OCI-LY3 (cell line): ENCODE measurements around the gene CDH5.

Experiments
- H2AFZ ChIP-seq: fragments of 200-600, 300-600 bp; shearing (Covaris generic); 2 replicates; pipeline ENCODE4 v1.6.0; 2014; ENCODE audit warnings: antibody characterized with exemption, low read depth, low read length
- H3K27ac ChIP-seq: fragments of 200-600, 300-600 bp; sonication (generic); 2 replicates; pipeline ENCODE4 v1.5.1; 2014; ENCODE audit warnings: mild to moderate bottlenecking, low read length, moderate library complexity, mixed read lengths
- H3K27me3 ChIP-seq: fragments of 200-600, 300-600 bp; sonication (generic); 2 replicates; pipeline ENCODE4 v1.6.1; 2014; ENCODE audit warnings: low read depth, low read length, mixed read lengths
- H3K36me3 ChIP-seq: fragments of 200-600, 300-600 bp; sonication (generic); replicated peaks from 2 replicates; pipeline ENCODE3; 2014; ENCODE audit warnings: low read depth, low read length, mixed read lengths
- H3K4me1 ChIP-seq: fragments of 300-600, 200-600 bp; sonication (generic); 2 replicates; pipeline ENCODE4 v1.6.1; 2014; ENCODE audit warnings: low read length, mixed read lengths
- H3K4me2 ChIP-seq: fragments of 200-600, 300-600 bp; sonication (generic); 2 replicates; pipeline ENCODE4 v1.6.1; 2014; ENCODE audit warnings: low read length, mixed read lengths
- H3K4me3 ChIP-seq: fragments of 300-600, 200-600 bp; sonication (generic); 2 replicates; pipeline ENCODE4 v1.5.1; 2014; ENCODE audit warnings: antibody characterized with exemption, mild to moderate bottlenecking, low read length, moderate library complexity
- H3K79me2 ChIP-seq: fragments of 300-600, 200-600 bp; shearing (Covaris generic); 2 replicates; pipeline ENCODE4 v1.6.1; 2014; ENCODE audit warnings: mild to moderate bottlenecking, low read length, mixed read lengths
- H3K9ac ChIP-seq: fragments of 300-600, 200-600 bp; shearing (Covaris generic); 2 replicates; pipeline ENCODE4 v1.6.0; 2014; ENCODE audit warnings: mild to moderate bottlenecking, low read length, moderate library complexity
- H3K9me3 ChIP-seq: fragments of 200-600, 300-600 bp; shearing (Covaris generic); 2 replicates; pipeline ENCODE4 v1.6.1; 2014; ENCODE audit warnings: low read length, mixed read lengths; ENCODE audit not compliant: insufficient read depth
- H4K20me1 ChIP-seq: fragments of 200-600, 300-600 bp; sonication (generic); 2 replicates; pipeline ENCODE4 v1.6.1; 2016; ENCODE audit warnings: low read length, mixed read lengths; ENCODE audit not compliant: insufficient read depth
- EZH2phosphoT487 ChIP-seq: fragments of 200-600 bp; shearing (Covaris generic); IDR thresholded peaks from 2 replicates; pipeline ENCODE4 v1.6.1; 2018; ENCODE audit warnings: antibody characterized with exemption, mixed run types, low read depth
- TF ChIP-seq, protein P1 (sequence below): fragments of 200-600, 300-600 bp; sonication (generic); IDR thresholded peaks from 2 replicates; pipeline ENCODE4 v1.5.1; 2014; ENCODE audit warnings: antibody characterized with exemption, low read length, low read depth

CDH5 gene

DNA sequence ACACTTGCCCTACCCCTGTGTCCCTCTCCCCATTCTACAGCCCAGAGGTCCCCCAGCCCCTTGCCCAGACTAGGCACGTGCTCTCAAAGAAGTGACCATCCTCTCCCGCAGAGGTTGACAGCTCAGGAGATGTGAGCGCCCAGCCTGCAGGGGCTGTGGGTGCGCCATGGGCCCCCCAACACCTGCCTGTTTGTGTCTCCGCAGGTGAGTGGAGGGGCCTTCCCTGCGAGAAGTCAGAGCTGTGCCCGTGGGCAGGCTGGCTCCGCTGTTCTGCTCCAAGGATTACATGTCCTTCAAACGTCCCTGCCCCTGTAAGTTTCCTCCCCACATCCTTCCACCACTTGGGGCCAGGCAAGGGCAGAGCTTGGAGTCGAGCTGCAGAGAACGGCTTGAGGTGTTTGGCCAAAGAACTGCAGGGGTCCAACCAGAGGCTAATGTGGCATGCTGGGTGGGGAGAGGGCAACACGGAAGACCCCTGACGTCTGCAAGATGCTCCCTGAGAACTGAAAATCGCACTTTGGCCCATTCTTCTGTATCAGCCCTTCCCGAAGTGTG lies 71.0 kb downstream of the CDH5 start:
- no peak overlapping the region for H3K27ac ChIP-seq
- no peaks in the 10 kb centered on the region for H3K36me3 ChIP-seq
- H3K9ac ChIP-seq: no peak overlapping the region
- H3K79me2 ChIP-seq: no peaks in the 10 kb centered on the region
- H3K27me3 ChIP-seq: peaks cover 28% of the 10 kb centered on the region
- no peak overlapping the region for H3K4me2 ChIP-seq
- TF ChIP-seq, protein P1, sequence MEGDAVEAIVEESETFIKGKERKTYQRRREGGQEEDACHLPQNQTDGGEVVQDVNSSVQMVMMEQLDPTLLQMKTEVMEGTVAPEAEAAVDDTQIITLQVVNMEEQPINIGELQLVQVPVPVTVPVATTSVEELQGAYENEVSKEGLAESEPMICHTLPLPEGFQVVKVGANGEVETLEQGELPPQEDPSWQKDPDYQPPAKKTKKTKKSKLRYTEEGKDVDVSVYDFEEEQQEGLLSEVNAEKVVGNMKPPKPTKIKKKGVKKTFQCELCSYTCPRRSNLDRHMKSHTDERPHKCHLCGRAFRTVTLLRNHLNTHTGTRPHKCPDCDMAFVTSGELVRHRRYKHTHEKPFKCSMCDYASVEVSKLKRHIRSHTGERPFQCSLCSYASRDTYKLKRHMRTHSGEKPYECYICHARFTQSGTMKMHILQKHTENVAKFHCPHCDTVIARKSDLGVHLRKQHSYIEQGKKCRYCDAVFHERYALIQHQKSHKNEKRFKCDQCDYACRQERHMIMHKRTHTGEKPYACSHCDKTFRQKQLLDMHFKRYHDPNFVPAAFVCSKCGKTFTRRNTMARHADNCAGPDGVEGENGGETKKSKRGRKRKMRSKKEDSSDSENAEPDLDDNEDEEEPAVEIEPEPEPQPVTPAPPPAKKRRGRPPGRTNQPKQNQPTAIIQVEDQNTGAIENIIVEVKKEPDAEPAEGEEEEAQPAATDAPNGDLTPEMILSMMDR: no peak
- TF ChIP-seq EZH2phosphoT487: no peak
- no peak overlapping the region for H2AFZ ChIP-seq
- no peaks in the 10 kb centered on the region for H4K20me1 ChIP-seq
- no peak overlapping the region for H3K4me3 ChIP-seq
- no peaks in the 10 kb centered on the region for H3K4me1 ChIP-seq
- no peaks in the 10 kb centered on the region for H3K9me3 ChIP-seq

DNA sequence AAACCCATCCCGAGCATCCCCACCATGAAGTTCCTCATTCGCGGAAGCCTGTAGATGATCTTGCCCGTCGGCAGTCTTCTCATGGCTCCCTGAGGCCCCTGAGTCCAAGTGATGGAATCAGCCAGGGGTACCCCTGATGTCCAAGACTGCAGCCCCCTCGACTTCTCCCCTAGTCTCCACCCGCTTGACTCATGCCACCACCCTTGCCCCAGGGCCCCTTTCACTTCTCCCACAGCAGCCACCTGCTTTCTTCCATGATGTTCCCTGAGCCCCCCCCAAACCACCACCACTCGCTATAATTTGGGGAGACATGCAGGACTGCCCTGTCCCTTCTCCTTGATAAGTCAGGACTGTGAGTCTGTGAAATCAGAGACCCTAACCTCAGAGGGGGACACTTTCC lies 72.0 kb downstream of the CDH5 start:
- Histone ChIP-seq H3K4me2 (no peak overlapping the region), H3K9me3 (no peaks in the 10 kb centered on the region)

DNA sequence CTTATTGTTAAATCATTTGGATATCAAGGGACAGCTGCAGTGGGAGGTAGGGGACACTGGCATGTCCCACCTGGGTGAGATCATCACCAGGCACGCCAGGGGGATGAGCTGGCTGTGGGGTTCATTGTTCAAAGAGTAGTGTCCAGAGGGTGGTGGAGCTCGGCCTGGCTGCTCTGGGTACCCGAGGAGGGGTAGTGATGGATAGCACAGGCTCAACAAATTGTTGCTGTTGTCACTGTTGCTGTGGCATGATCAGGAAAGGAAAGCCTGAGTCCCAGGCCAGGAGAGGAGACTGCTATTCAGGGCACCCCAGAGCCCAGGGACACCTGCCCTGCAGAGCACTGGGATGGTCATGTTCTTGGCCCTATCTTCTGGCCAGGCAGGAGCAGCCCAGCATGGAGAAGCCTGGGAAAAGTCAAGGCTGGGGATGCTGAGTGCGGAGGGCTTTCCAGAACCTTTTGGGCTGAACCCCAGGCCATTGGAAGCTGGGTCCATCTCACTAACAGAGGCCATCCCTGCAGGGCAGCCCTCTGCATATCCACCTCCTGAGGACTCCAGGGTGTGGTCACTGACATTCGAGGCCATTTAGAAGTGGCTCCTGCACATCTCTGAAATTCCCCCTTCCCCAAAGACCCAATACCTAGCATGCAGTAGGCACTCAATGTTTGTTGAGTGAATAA lies 72.7 kb downstream of the CDH5 start:
- Histone ChIP-seq H3K36me3 (no peaks in the 10 kb centered on the region), H3K79me2 (no peaks in the 10 kb centered on the region), H3K27me3 (peaks cover 24% of the 10 kb centered on the region; the same call in 1 of the 2 replicates), H4K20me1 (no peaks in the 10 kb centered on the region), H3K9me3 (no peaks in the 10 kb centered on the region), H3K9ac (no peak overlapping the region), H2AFZ (no peak overlapping the region), H3K4me3 (no peak overlapping the region), H3K4me2 (no peak overlapping the region), H3K4me1 (no peaks in the 10 kb centered on the region), H3K27ac (no peak overlapping the region)
- no peak for TF ChIP-seq EZH2phosphoT487
- TF ChIP-seq, protein P1: no peak

More for the DNA sequence above, 72.0 kb downstream of the CDH5 start:
- no peak overlapping the region for H3K9ac ChIP-seq
- H3K79me2 ChIP-seq: no peaks in the 10 kb centered on the region
- no peaks in the 10 kb centered on the region for H3K36me3 ChIP-seq
- H3K27ac ChIP-seq: no peak overlapping the region
- no peaks in the 10 kb centered on the region for H4K20me1 ChIP-seq
- no peak overlapping the region for H3K4me3 ChIP-seq
- H2AFZ ChIP-seq: no peak overlapping the region
- TF ChIP-seq, protein P1: no peak
- TF ChIP-seq EZH2phosphoT487: no peak
- peaks cover 20% of the 10 kb centered on the region for H3K27me3 ChIP-seq
- H3K4me1 ChIP-seq: no peaks in the 10 kb centered on the region

DNA sequence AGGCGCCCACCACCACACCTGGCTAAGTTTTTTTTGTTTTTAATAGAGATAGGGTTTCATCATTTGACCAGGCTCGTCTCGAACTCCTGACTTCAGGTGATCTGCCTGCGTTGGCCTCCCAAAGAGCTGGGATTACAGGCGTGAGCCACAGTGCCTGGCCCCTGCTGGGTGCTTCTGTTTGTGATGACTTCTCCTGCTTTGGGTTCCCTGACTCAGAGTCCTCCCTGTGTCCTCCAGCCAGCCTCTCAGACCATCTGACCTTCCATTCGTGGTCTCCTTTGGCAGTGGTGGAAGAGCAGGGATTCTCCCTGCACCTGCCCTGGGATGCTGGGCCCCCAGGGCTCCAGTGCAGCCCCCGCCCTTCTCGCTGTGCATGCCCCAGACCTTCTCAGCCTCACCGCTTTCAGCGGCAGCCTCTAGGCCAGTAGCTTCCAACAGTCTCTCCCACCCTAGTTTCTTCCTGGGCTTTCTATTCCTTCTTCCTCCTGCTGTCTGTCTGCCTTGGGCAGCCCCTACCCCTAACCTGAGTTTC lies 73.8 kb downstream of the CDH5 start:
- H3K9me3 ChIP-seq: no peaks in the 10 kb centered on the region
- peaks cover 29% of the 10 kb centered on the region; the same call in 1 of the 2 replicates for H3K27me3 ChIP-seq
- H4K20me1 ChIP-seq: no peaks in the 10 kb centered on the region
- no peaks in the 10 kb centered on the region for H3K36me3 ChIP-seq
- no peak overlapping the region for H2AFZ ChIP-seq
- no peaks in the 10 kb centered on the region for H3K4me1 ChIP-seq
- TF ChIP-seq, protein P1: no peak
- TF ChIP-seq EZH2phosphoT487: no peak
- no peak overlapping the region for H3K4me2 ChIP-seq
- H3K9ac ChIP-seq: no peak overlapping the region
- H3K4me3 ChIP-seq: no peak overlapping the region
- no peaks in the 10 kb centered on the region for H3K79me2 ChIP-seq
- no peak overlapping the region for H3K27ac ChIP-seq
